ENCODE measurements around the gene DOCK11.
"Not testable (repeated sequence)": the region's sequence is repeated elsewhere in the genome, so short reads cannot be mapped to it uniquely, and the experiment has no call there.

The DOCK11 gene

GRCh38 chrX:118702741-118703140, 207.1 kb downstream of the DOCK11 start:
- no peak for DNase-seq

GRCh38 chrX:118706681-118707080, 211.1 kb downstream of the DOCK11 start:
- DNase-seq, result peak; percentile 50 to 51

- DNase-seq, result peak in 1 of 2 donors; percentile 68
These were observed 218.9 kb downstream of the DOCK11 start for GRCh38 chrX:118714521-118714920.

- not testable (repeated sequence) for DNase-seq
These were observed 220.3 kb downstream of the DOCK11 start for GRCh38 chrX:118715917-118716316.

GRCh38 chrX:118716833-118717232, 221.2 kb downstream of the DOCK11 start:
- not testable (repeated sequence) for DNase-seq

- DNase-seq, result peak; percentile 81 to 83
These were observed 222.2 kb downstream of the DOCK11 start for GRCh38 chrX:118717678-118718391.

- DNase-seq, result peak; percentile 59 to 82
These were observed 223.1 kb downstream of the DOCK11 start for GRCh38 chrX:118718737-118719136.

GRCh38 chrX:118720058-118720707, 224.6 kb downstream of the DOCK11 start:
- no peak for DNase-seq

- DNase-seq, result no peak
These were observed 227.8 kb downstream of the DOCK11 start for GRCh38 chrX:118723376-118723775.

- DNase-seq, result peak in 1 of 2 donors; percentile 17
These were observed 228.8 kb downstream of the DOCK11 start for GRCh38 chrX:118724365-118724764.

GRCh38 chrX:118724775-118725174, 229.2 kb downstream of the DOCK11 start:
- peak in 1 of 2 donors; percentile 44 for DNase-seq

GRCh38 chrX:118726396-118726795, 230.8 kb downstream of the DOCK11 start:
- peak; percentile 41 to 44 for DNase-seq

GRCh38 chrX:118726887-118727685, 231.5 kb downstream of the DOCK11 start, which contains the start of gene IL13RA1:
TSS of gene IL13RA1 (plus strand) at chrX:118727606. CDS start at chrX:118727639, 33 bp downstream.
- DNase-seq, result peak; percentile 43 to 61

GRCh38 chrX:118727686-118728339, 232.2 kb downstream of the DOCK11 start:
- peak in 1 of 2 donors; percentile 37 for DNase-seq

- no peak for DNase-seq
These were observed 233.5 kb downstream of the DOCK11 start for GRCh38 chrX:118729042-118729652.

GRCh38 chrX:118730500-118731247, 235.1 kb downstream of the DOCK11 start:
- DNase-seq, result peak; percentile 70 to 75

GRCh38 chrX:118732551-118732950, 236.9 kb downstream of the DOCK11 start:
- DNase-seq, result not testable (repeated sequence)

- no peak for DNase-seq
These were observed 239.3 kb downstream of the DOCK11 start for GRCh38 chrX:118734909-118735308.

Measured in inflammatory macrophage (primary cell).